Measurements from ENCODE around the gene TNNT3. TPM values are rescaled to one million over a fixed set of nuclear protein-coding genes. Genes with fewer than 3 reads are reported as not detected.
A peak's percentile ranks its signal among the peaks of the same experiment; 100 is the strongest.

The TNNT3 gene
- total RNA-seq, 4 donors from 2014 or later, result 1.9 to 3.3 TPM; not detected in 2

DNA sequence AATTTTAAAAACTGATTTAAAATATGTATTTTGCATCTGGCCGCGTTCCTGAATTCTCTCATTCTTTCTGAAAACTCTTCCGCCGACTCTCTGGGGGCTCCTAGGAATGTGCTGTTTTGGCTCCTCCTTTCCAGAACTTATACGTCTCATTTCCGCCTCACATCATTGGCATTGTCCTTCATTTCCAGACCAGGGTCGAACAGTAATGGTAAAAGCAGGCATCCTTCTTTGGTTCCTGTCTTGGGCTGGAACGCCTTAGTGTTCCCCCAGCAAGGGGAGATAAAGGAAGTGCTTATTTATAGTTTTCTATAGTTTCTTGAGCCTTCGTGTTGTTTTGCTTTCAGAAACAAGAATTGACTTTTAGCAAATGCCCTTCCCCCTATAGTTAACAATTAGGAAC, 10.9 kb upstream of the TNNT3 start:
- Histone ChIP-seq H3K36me3 (no peaks in the 10 kb centered on the region), H3K27ac (peak overlapping the region in 2 of 4 donors; percentile 3 to 34), H3K4me1 (no peaks in the 10 kb centered on the region), H3K4me3 (no peak overlapping the region), H3K9me3 (no peaks in the 10 kb centered on the region), H3K27me3 (no peaks in the 10 kb centered on the region)
- TF ChIP-seq EP300 (IDR thresholded peaks at IDR 0.05; ENCODE audit: low read depth) (no peak), POLR2AphosphoS5 (IDR thresholded peaks at IDR 0.05) (no peak), POLR2A (IDR thresholded peaks at IDR 0.05) (no peak)
- TF ChIP-seq, protein P1, sequence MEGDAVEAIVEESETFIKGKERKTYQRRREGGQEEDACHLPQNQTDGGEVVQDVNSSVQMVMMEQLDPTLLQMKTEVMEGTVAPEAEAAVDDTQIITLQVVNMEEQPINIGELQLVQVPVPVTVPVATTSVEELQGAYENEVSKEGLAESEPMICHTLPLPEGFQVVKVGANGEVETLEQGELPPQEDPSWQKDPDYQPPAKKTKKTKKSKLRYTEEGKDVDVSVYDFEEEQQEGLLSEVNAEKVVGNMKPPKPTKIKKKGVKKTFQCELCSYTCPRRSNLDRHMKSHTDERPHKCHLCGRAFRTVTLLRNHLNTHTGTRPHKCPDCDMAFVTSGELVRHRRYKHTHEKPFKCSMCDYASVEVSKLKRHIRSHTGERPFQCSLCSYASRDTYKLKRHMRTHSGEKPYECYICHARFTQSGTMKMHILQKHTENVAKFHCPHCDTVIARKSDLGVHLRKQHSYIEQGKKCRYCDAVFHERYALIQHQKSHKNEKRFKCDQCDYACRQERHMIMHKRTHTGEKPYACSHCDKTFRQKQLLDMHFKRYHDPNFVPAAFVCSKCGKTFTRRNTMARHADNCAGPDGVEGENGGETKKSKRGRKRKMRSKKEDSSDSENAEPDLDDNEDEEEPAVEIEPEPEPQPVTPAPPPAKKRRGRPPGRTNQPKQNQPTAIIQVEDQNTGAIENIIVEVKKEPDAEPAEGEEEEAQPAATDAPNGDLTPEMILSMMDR (IDR thresholded peaks at IDR 0.05), result no peak
- WGBS, 2 donors (ENCODE audit: low coverage in 1 of 2), result 45 to 53% methylated on average over 7 to 9 of the region's 9 CpGs
- intact Hi-C loops (cut with DNase I; ENCODE audit: low total_unique reads) (no loop called here), in situ Hi-C loops (cut with MboI; ENCODE audit: low pct_ligation_motif_present in 1 of 4, low pct_unique_long_range_greater_than_20kb in 1 of 4, low sequenced_read_pairs in 3 of 4) (no loop called here)
- DNase-seq, result no peak

GRCh38 chr11:1909524-1909923, 10.0 kb upstream of the TNNT3 start:
- Histone ChIP-seq H3K27me3 (no peaks in the 10 kb centered on the region), H3K4me1 (no peaks in the 10 kb centered on the region), H3K36me3 (no peaks in the 10 kb centered on the region), H3K4me3 (no peak overlapping the region), H3K9me3 (no peaks in the 10 kb centered on the region), H3K27ac (no peak overlapping the region)
- TF ChIP-seq EP300 (IDR thresholded peaks at IDR 0.05; ENCODE audit: low read depth), result no peak
- intact Hi-C loops (cut with DNase I; ENCODE audit: low total_unique reads) (no loop called here), in situ Hi-C loops (cut with MboI; ENCODE audit: low pct_ligation_motif_present in 1 of 4, low pct_unique_long_range_greater_than_20kb in 1 of 4, low sequenced_read_pairs in 3 of 4) (no loop called here)
- 67 to 89% methylated on average over 3 to 7 of the region's 7 CpGs for WGBS, 2 donors (ENCODE audit: low coverage in 1 of 2)
- no peak for DNase-seq

DNA sequence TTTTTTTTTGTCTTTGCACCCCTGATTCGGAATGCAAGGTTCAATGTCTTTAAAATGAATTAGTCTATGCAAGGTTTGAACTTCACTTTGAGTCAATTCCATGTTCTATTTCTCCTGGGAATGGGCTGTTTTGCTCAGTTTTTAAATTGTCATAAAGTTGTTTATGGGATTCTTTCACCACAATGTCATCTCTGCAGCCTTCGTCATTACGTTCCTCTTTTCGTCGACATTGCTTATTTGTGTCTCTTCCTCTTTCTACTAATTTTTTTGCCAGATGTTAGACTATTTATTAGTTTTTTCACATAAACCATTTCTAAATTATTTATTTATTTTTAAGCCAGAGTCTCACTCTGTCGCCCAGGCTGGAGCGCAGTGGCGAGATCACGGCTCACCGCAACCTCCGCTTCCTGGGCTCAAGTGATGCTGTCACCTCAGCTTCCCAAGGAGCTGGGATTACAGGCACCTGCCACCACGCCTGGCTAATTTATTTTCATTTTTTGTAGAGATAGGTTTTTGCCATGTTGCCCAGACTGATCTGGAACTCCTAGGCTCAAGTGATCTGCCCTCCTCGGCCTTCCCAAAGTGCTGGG, 7.1 kb upstream of the TNNT3 start:
- intact Hi-C loops (cut with DNase I; ENCODE audit: low total_unique reads) (no loop called here), in situ Hi-C loops (cut with MboI; ENCODE audit: low pct_ligation_motif_present in 1 of 4, low pct_unique_long_range_greater_than_20kb in 1 of 4, low sequenced_read_pairs in 3 of 4) (no loop called here)
- TF ChIP-seq, protein P1 (IDR thresholded peaks at IDR 0.05), result no peak
- TF ChIP-seq POLR2A (IDR thresholded peaks at IDR 0.05) (no peak), EP300 (IDR thresholded peaks at IDR 0.05; ENCODE audit: low read depth) (no peak), POLR2AphosphoS5 (IDR thresholded peaks at IDR 0.05) (no peak)
- Histone ChIP-seq H3K9me3 (no peaks in the 10 kb centered on the region), H3K27ac (no peak overlapping the region), H3K4me3 (no peak overlapping the region), H3K4me1 (no peaks in the 10 kb centered on the region), H3K36me3 (no peaks in the 10 kb centered on the region), H3K27me3 (no peaks in the 10 kb centered on the region)
- 65 to 81% methylated on average over 6 to 13 of the region's 13 CpGs for WGBS, 2 donors (ENCODE audit: low coverage in 1 of 2)
- no peak for DNase-seq

DNA sequence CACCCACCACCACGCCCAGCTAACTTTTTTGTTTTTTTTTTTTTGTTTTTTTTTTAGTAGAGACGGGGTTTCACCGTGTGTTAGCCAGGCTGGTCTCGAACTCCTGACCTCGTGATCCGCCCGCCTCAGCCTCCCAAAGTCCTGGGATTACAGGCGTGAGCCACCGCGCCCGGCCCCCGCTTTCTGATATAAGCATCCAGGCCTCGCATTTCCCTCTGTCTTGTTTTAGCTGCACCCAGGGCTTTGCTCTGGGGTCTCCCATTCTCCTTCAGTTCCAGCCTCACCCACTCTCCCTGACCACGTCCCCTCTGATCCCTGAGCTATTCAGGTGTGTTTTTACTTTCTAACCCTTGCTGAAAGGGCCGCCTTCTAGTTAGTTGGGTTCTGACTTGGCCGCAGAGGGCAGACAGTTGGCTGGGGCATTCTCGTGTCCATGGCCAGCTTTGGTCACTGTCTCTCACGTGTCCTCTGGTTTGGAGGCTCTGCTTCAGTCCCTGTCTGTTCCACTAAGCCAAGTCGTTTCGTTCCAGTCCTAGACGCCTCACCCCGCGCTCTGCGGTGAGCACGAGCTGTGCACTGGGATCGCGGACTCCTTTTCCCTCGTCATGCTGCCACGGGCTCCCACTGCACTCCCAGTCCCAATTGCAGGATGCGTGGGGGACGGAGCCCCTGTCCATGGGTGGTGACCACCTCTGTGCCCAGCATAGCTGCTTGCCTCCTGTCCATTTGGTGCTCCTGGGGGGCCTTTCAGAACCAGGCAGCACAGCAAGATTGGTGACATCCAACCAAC, 6.0 kb upstream of the TNNT3 start:
- TF ChIP-seq, protein P1 (IDR thresholded peaks at IDR 0.05), result no peak
- TF ChIP-seq POLR2AphosphoS5 (IDR thresholded peaks at IDR 0.05) (no peak), EP300 (IDR thresholded peaks at IDR 0.05; ENCODE audit: low read depth) (no peak), POLR2A (IDR thresholded peaks at IDR 0.05) (no peak)
- no peaks in the 10 kb centered on the region for H3K36me3 ChIP-seq
- in situ Hi-C loops (cut with MboI; ENCODE audit: low pct_ligation_motif_present in 1 of 4, low pct_unique_long_range_greater_than_20kb in 1 of 4, low sequenced_read_pairs in 3 of 4), result no loop called here
- no peak overlapping the region for H3K4me3 ChIP-seq
- H3K27me3 ChIP-seq, result no peaks in the 10 kb centered on the region
- no peak overlapping the region for H3K27ac ChIP-seq
- intact Hi-C loops (cut with DNase I; ENCODE audit: low total_unique reads), result no loop called here
- WGBS, 2 donors (ENCODE audit: low coverage in 1 of 2), result 73 to 84% methylated on average over 3 to 31 of the region's 31 CpGs
- H3K9me3 ChIP-seq, result no peaks in the 10 kb centered on the region
- DNase-seq, result no peak
- no peaks in the 10 kb centered on the region for H3K4me1 ChIP-seq
